HG03175 (cell line): Measurements from ENCODE around the gene KCNIP3.
"Not testable (repeated sequence)": the region's sequence is repeated elsewhere in the genome, so short reads cannot be mapped to it uniquely, and the experiment has no call there.

Source experiments
- ATAC-seq: cut with Tn5 transposase; IDR thresholded peaks from one replicate; pipeline ENCODE4 v1.9.1; 2021; ENCODE audit warnings: mild to moderate bottlenecking, moderate library complexity; ENCODE audit not compliant: unreplicated experiment

KCNIP3 gene

GRCh38 chr2:95296880-95297487 lies at the start of gene KCNIP3:
Gene KCNIP3, plus strand, starts transcription at chr2:95297347. Its CDS starts 92 bp downstream, at chr2:95297439.
- ATAC-seq = no peak

GRCh38 chr2:95258271-95258670 lies 38.9 kb upstream of the KCNIP3 start:
- no peak for ATAC-seq

GRCh38 chr2:95260028-95261023 lies 36.8 kb upstream of the KCNIP3 start:
- ATAC-seq = no peak

- ATAC-seq = no peak
Observed at GRCh38 chr2:95261602-95262001, 35.5 kb upstream of the KCNIP3 start.

GRCh38 chr2:95262896-95263542 lies 34.1 kb upstream of the KCNIP3 start:
- no peak for ATAC-seq

GRCh38 chr2:95264624-95265023 lies 32.5 kb upstream of the KCNIP3 start:
- no peak for ATAC-seq

GRCh38 chr2:95265182-95265581 lies 32.0 kb upstream of the KCNIP3 start:
- no peak for ATAC-seq

GRCh38 chr2:95266781-95267430 lies 30.2 kb upstream of the KCNIP3 start:
- no peak for ATAC-seq

- ATAC-seq = no peak
Observed at GRCh38 chr2:95267458-95268210, 29.5 kb upstream of the KCNIP3 start.

GRCh38 chr2:95268211-95269035 lies 28.7 kb upstream of the KCNIP3 start:
- ATAC-seq = no peak

- ATAC-seq = no peak
Observed at GRCh38 chr2:95269036-95269680, 28.0 kb upstream of the KCNIP3 start.

- not testable (repeated sequence) for ATAC-seq
Observed at GRCh38 chr2:95269745-95270144, 27.4 kb upstream of the KCNIP3 start.

GRCh38 chr2:95270541-95271081 lies 26.5 kb upstream of the KCNIP3 start:
- no peak for ATAC-seq

GRCh38 chr2:95271381-95271971 lies 25.7 kb upstream of the KCNIP3 start:
- no peak for ATAC-seq

- no peak for ATAC-seq
Observed at GRCh38 chr2:95272299-95272751, 24.8 kb upstream of the KCNIP3 start.

GRCh38 chr2:95272781-95273180 lies 24.4 kb upstream of the KCNIP3 start:
- no peak for ATAC-seq

GRCh38 chr2:95273566-95274290 lies 23.4 kb upstream of the KCNIP3 start:
- no peak for ATAC-seq
